HG03521 (cell line): ENCODE data around the gene AHNAK2.

Experiments used
- ATAC-seq: cut with Tn5 transposase; IDR thresholded peaks from one replicate; pipeline ENCODE4 v1.9.1; 2021; ENCODE audit warnings: mild to moderate bottlenecking, moderate library complexity; ENCODE audit not compliant: unreplicated experiment

The AHNAK2 gene

GRCh38 chr14:105012171-105012985 lies 34.2 kb upstream of the AHNAK2 start:
- no peak for ATAC-seq

GRCh38 chr14:105011312-105011990 lies 33.3 kb upstream of the AHNAK2 start:
- ATAC-seq: no peak

GRCh38 chr14:105010891-105011291 lies 32.7 kb upstream of the AHNAK2 start:
- ATAC-seq: no peak

- ATAC-seq: no peak
These were observed 31.9 kb upstream of the AHNAK2 start for GRCh38 chr14:105010106-105010505.

GRCh38 chr14:105007593-105008264 lies 29.6 kb upstream of the AHNAK2 start:
- ATAC-seq: no peak

GRCh38 chr14:105006831-105007592 lies 28.8 kb upstream of the AHNAK2 start:
- ATAC-seq: no peak

GRCh38 chr14:105005929-105006830 lies 28.0 kb upstream of the AHNAK2 start:
- ATAC-seq: no peak

- no peak for ATAC-seq
These were observed 27.3 kb upstream of the AHNAK2 start for GRCh38 chr14:105005329-105005928.

GRCh38 chr14:104999361-104999760 lies 21.2 kb upstream of the AHNAK2 start:
- no peak for ATAC-seq

- no peak for ATAC-seq
These were observed 20.6 kb upstream of the AHNAK2 start for GRCh38 chr14:104998801-104999200.

- no peak for ATAC-seq
These were observed 18.3 kb upstream of the AHNAK2 start for GRCh38 chr14:104996483-104996882.

- ATAC-seq: no peak
These were observed 17.9 kb upstream of the AHNAK2 start for GRCh38 chr14:104996032-104996431.

- no peak for ATAC-seq
These were observed 16.8 kb upstream of the AHNAK2 start for GRCh38 chr14:104994978-104995377.

GRCh38 chr14:104993808-104994591 lies 15.8 kb upstream of the AHNAK2 start:
- ATAC-seq: no peak

- no peak for ATAC-seq
These were observed 15.1 kb upstream of the AHNAK2 start for GRCh38 chr14:104993306-104993705.

GRCh38 chr14:104992501-104992900 lies 14.3 kb upstream of the AHNAK2 start:
- ATAC-seq: no peak

- ATAC-seq: no peak
These were observed 13.7 kb upstream of the AHNAK2 start for GRCh38 chr14:104991896-104992230.

GRCh38 chr14:104989951-104990303 lies 11.8 kb upstream of the AHNAK2 start:
- ATAC-seq: no peak
